Measurements from ENCODE around the gene PIGM.
A peak's percentile ranks its signal among the peaks of the same experiment; 100 is the strongest.

PIGM gene

DNA sequence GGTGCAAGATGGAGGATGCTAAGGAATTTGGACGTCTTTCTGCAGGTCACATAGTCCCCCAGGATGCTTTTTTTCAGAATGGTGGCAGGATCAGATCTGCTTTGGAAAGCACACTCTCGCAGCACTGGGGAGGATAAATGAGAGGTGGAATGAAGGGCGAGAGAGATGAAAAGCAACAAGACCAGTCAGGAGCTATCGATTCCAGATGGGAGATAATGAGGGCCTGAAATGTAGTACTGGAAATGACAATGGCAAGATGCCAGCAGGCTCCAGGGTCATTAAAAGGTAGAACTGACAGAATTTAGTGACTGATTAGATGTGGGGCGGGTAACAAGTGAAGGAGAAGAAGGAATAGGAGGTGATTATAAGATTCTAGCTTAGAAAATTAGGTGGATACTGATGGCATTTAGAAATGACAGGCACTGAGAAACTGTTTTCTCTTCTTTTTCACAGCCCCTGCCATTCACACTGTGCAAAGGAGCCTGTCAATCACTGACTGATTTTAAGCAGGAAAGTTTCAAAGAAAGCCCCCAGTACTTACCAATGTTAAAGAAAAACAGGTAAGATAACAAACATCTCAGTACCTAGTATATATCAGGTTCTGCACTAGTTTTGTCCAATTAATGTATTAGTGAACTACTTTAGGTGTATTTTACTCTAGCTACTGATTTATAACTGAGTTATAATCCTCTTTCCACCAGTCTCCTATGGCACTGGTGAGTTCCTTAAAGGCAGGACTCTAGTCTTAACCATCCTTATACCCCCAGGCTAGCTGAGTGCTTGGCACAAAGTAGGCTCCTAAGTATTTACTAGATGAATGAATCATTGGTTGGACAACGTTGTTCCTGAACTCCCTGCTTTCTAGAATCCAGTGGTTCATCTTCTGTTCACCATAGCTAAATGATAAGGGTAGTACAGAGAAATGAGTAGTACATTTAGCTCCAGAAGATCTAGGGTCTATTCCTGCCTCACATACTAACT is 9.2 kb downstream of the PIGM start:
- no peak for DNase-seq (ENCODE audit: low spot score)

DNA sequence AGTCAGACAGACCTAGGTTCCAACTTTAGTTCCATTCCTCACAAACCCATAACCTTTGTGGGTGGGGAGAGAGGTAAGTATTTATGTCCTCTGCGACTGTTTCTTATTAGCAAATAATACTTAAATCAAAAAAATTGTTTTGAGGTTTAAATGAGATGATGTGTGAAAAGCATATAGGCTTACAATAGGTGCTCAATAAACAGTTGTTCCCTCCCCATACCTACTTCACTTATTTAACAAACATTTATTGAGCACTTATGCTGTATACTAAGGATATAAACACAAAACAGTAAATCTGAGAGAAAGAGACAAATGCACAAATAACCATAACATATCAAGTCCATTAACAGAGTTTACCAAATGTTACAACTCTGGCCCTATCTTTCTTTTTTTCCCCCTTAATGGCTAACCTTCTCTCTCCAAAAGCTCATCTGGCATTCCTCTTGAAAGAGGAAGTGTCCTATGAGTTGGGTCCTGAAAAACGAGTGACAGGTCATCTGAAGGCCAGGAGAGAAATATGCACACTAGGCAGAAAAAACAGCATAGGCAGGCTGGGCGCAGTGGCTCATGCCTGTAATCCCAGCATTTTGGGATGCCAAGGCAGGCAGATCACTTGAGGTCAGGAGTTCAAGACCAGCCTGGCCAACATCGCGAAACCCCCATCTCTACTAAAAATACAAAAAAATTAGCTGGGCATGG is 10.3 kb downstream of the PIGM start:
- no peak for DNase-seq (ENCODE audit: low spot score)

DNA sequence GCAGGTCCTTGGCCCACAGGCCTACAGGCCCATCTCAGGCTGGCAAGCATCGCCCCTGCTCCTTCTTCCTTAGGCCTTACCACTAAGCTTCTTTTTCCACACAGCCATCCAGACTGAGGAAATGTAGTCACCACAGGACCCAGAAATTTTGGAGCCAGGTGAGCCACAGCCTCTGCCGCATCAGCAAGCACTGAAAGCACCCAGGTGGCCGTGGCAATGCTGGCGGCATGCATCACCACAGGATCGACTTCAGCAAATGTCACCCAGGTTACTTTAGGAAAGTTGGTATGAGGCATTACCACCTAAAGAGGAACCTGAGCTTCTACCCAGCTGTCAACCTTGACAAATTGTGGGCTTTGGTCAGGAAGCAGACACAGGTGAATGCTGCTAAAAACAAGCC is 11.6 kb downstream of the PIGM start:
- DNase-seq (ENCODE audit: low spot score): no peak

- DNase-seq (ENCODE audit: low spot score): peak; percentile 12
Observed at GRCh38 chr1:160018900-160019299, 12.9 kb downstream of the PIGM start.

GRCh38 chr1:160018347-160018746 is 13.4 kb downstream of the PIGM start:
- no peak for DNase-seq (ENCODE audit: low spot score)

DNA sequence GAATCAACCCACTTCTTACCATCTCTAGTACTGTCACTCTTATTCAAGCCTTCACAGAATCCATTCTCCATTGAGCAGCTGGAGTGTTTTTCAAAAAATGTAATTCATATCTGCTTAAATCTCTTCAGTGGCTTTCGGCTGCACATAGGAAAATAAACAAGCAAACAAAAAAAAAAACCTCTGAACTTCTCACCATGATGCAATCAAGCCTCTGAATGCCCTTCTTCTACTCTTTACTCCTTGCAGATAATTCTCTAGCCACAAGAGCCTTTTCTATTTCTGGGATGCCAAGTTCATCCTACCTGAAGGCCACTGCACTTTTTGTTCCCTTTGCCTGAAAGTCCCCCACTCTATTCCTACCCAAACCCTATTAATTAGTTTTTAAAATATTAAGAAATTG is 14.2 kb downstream of the PIGM start:
- DNase-seq (ENCODE audit: low spot score): no peak

DNA sequence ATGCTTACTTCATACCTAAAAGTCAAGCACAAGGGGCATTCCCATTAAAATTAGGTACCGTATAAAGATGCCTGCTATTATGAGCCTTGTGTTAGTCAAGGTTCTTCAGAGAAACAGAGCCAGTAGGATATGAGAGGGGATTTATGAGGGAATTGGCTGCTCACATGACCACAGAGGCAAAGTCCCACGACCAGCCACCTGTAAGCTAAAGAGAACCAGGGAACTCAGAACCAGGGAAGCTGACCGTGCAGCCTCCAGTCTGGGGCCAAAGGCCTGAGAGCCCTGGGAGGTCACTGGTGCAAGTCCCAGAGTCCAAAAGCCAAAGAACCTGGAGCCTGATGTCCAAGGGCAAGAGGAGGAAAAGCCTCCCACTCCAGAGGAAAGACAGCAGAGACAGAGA is 20.0 kb downstream of the PIGM start:
- no peak for DNase-seq (ENCODE audit: low spot score)

- DNase-seq (ENCODE audit: low spot score): no peak
Observed at GRCh38 chr1:160009801-160010200, 22.0 kb downstream of the PIGM start.

GRCh38 chr1:160009081-160009480 is 22.7 kb downstream of the PIGM start:
- no peak for DNase-seq (ENCODE audit: low spot score)

DNA sequence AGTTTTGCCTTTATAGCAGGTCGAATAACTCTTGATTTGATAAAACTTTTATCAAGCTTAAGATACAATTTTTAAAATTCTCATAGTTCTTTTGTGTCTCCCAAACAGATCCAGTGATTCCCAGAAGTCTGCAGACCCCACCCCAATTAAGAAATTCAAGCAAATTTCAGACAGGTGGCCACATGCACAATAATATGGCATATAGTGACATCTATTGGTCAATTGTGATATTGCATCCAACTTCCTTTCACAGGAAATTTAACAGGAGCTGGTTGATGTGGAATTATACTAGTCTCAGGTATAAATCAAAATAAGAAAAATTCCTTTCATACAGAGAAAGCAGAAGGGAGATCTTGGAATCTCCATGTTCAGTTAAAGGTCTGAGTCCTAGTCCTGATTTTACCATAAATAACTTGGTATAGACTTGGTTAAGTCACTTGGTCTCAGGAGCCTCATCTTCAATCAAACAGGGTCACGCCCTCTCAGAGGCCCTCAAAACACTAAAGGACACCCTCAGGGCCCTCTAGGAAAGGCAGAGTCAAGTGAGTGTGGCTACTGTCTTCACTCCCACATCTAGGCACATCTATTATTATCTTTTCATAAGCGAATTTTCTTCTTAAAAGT is 24.1 kb downstream of the PIGM start:
- peak; percentile 32 for DNase-seq (ENCODE audit: low spot score)

DNA sequence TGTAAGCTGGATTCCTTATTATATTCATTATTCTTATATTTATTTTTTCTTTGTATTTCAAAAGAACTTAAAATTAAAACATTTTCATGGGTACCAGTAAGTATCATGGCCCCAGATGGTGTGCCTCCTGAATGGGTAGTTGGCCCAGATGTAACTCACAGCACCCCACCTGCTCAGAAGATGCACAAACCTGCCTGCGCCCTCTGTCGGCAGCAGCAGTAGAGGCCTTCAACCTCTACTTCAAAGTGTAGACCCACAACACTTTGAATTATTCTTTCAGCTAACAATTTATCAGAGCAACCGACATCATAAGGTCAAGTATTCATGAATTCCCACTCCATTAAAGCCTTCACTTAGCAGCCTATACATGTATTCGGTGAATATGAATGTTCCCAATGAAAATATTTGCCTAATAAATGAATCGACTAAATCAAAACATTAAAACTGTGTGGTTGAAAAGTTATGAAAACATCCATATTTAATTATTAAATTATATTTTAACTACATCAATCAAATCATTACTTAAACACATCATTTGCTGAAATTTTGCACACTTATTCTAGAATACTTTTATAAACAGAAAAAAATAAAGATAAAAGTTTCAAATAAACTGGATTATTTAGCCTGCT is 25.4 kb downstream of the PIGM start:
- peak; percentile 72 for DNase-seq (ENCODE audit: low spot score)

- no peak for DNase-seq (ENCODE audit: low spot score)
Observed at GRCh38 chr1:160005070-160005469, 26.7 kb downstream of the PIGM start.

- no peak for DNase-seq (ENCODE audit: low spot score)
Observed at GRCh38 chr1:160004425-160004824, 27.4 kb downstream of the PIGM start.

- no peak for DNase-seq (ENCODE audit: low spot score)
Observed at GRCh38 chr1:160004001-160004400, 27.8 kb downstream of the PIGM start.

- no peak for DNase-seq (ENCODE audit: low spot score)
Observed at GRCh38 chr1:160001440-160001839, 30.4 kb downstream of the PIGM start.

DNA sequence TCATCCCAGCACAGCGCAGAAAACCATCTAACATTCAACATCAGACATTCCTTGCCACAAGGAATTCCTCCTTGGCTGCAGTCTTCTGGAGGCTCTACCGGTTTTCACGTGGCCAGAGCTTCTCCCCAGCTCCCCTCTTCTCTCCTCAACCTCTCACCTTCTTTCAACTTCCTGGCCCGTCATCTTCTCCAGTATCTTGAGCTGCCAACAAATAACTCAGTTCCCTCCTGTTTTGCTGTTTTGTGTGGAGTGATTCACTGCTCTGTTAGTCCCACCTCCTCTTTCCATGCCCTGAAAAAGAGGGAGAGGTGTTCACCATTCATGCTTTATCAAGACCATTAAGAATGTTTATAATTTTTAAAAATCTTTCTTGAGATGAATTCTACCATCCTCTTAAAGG is 32.6 kb downstream of the PIGM start:
- DNase-seq (ENCODE audit: low spot score): no peak

GRCh38 chr1:159996653-159997052 is 35.1 kb downstream of the PIGM start:
- peak; percentile 16 for DNase-seq (ENCODE audit: low spot score)

DNA sequence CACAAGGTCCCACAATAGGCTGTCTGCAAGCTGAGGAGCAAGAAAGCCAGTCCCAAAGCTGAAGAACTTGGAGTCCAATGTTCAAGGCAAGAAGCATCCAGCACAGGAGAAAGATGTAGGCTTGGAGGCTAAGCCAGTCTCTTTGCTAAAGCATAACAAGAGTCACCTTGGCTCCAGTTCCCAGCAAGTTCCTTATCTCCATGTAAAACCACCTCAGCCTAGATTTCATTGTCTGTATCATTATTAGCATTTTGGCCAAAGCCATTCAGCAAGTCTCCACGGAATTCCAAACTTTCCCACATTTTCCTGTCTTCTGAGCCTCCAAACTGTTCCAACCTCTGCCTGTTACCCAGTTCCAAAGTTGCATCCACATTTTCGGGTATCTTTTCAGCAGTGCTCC is 36.9 kb downstream of the PIGM start:
- DNase-seq (ENCODE audit: low spot score): no peak

- no peak for DNase-seq (ENCODE audit: low spot score)
Observed at GRCh38 chr1:159993911-159994310, 37.9 kb downstream of the PIGM start.

DNA sequence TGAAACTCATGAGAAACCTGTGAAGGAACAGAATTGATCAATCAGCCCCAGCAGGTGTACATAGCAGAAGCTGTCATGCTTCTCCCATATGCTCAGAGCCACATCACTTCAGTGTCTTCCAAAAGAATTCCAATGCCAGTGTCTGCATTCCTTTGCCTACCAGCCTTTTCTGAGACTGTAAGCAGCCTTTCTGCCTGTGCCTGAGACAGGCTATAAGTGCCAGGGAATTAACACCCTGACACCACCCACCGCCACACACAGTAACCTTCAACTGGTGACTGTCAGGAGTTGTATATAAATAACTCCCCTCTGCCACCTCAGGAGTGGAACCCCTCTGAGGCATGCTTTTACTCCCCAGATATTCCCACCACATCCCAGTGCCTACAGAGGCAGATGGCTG is 39.6 kb downstream of the PIGM start:
- DNase-seq (ENCODE audit: low spot score): no peak

DNA sequence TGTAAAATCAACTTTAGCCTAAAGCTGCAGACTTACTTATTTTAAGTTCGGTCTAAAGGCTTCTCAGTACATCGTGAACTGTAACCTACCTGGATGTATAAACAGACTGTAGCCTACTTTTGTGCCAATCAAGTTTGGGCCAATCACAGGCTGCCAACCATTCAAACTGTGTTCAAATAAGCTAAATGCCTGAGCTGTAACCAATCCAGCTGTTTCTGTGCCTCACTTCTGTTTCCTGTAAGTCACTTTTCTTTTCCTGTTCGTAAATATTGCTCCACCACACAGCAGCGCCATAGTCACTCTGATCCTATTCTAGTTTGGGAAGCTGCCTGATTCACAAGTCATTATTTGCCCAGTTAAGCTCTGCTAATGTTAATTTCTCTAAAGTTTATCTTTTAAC is 40.3 kb downstream of the PIGM start:
- DNase-seq (ENCODE audit: low spot score): peak; percentile 33

DNA sequence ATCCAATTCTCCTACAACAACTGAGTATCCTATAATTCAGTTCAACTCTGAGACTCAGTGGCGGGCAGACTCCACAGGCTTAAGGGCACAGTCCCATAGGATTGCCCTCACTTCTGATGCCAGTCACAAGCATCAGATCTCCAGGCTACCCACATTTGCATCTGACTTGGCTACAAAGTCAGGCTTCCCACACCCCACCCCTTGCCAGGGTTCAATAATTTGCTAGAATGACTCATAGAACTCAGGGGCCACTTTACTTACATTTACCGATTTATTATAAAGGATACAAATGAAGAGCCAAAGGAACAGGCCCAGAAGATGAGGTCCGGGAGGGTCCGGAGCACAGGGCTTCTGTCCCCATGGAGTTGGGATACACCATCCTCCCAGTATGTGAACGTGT is 41.8 kb downstream of the PIGM start:
- DNase-seq (ENCODE audit: low spot score): no peak
